SK-N-SH (cell line): ENCODE measurements around the gene MEIG1.

ENCODE experiments used
- CTCF ChIP-seq: fragments of 200-600 bp; sonication (generic); IDR thresholded peaks from 2 replicates; pipeline ENCODE4 v1.6.1; 2017; ENCODE audit warnings: antibody characterized with exemption, mild to moderate bottlenecking, moderate library complexity
- SIN3A ChIP-seq: IDR thresholded peaks from 2 replicates; pipeline ENCODE4 v1.6.1; 2012; ENCODE audit warnings: low read depth, mild to moderate bottlenecking, low read length, moderate library complexity, borderline replicate concordance
- SMC3 ChIP-seq: IDR thresholded peaks from 2 replicates; pipeline ENCODE4 v1.6.1; 2012; ENCODE audit warnings: low read depth, low read length, improper control_type of control experiment
- USF1 ChIP-seq: IDR thresholded peaks from 2 replicates; pipeline ENCODE4 v1.4.0; 2012; ENCODE audit warnings: low read depth, borderline replicate concordance
- USF2 ChIP-seq: fragments of 150-350 bp; IDR thresholded peaks from 2 replicates; pipeline ENCODE4 v1.6.1; 2017; ENCODE audit warnings: antibody characterized with exemption, low read length, low read depth, borderline replicate concordance

DNA sequence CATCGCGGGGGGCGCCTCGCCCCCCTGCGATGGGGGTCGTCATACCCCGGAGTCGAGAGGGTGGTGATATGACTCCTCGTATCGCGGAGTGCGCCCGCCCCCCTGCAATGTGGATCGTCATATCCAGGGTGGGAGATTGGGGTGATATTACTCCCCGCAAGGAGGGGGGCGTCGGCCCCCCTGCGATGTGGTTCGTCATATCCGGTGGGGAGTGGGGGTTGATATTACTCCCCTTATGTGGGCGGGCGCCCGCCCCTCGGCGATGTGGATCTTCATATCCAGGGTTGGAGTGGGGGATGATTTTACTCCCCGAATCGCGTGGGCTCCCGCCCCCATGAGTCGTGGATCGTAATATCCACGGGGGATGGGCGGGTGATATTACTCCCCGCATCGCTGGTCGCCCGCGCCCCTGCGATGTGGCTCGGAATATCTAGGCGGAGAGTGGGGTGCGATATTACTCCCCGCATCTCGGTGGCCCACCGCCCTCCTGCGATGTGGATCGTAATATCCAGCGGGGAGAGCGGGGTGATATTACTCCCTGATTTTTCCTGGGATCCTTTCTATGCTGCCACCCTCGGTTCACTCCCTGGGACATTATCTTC lies 36.9 kb downstream of the MEIG1 start:
- TF ChIP-seq CTCF, result no peak
- TF ChIP-seq SIN3A, result no peak
- TF ChIP-seq USF2, result no peak
- no peak for TF ChIP-seq USF1
- no peak for TF ChIP-seq SMC3
